Raji (cell line): ENCODE results near the gene GINS2.

ENCODE experiments used
- POLR2A ChIP-seq: IDR thresholded peaks from 2 replicates; pipeline ENCODE4 v1.6.1; 2011; ENCODE audit warnings: low read depth, low read length, control low read depth; ENCODE audit not compliant: insufficient read depth

The GINS2 gene

DNA sequence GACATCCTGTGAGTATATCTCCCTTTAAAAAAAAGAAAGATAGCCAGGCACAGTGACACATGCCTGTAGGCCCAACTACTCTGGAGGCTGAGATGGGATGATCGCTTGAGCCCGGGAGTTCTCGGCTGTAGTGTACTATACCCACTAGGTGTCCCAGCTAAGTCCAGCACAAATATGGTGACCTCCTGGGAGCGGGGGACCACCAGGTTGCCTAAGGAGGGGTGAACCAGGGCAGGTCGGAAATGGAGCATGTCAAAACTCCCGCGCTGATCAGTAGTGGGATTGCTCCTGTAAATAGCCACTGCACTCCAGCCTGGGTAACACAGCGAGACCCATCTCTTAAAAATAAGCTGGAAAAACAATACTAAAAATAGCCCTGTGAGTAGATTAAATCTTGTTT is 29.4 kb downstream of the GINS2 start:
- TF ChIP-seq POLR2A, result no peak

DNA sequence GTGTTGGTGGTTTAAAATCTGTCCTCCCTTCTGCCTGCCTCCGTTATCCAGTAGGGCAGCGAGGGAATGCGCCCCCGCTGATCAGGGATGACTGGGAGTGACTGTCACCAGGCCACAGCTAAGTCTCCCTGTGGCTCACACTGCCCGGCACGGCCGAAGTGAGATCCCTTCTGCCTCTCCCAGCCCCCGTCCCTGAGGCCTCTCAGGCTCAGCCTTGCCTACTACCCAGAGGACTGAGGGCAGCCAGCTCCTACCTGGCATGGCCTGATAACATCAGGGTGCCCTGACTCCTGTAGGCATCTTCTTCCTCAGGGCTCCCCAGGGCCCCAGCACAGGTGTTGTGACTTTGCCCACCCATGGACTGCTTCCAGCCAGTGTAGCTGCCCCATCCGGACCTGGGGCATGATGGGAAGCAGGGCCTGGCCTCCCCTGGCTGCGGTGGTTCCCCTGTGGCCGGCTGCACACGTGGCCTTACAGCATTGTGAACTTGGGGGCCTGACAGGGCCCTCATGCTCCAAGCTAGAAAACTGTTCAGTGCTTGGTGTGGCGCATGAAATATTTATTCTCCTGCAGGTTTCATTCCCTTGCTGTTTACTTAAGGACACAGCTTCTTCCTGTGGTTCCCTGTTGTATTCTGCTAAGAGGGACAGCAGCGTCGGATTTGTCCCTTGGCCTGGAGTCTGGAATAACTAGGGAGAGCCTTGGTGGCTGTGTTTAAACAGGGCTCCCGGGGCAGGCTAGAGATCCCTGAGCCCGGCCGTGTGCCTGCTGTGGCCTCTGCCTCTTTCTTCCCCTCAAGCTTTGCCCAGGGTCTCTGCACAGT is 30.0 kb downstream of the GINS2 start:
- TF ChIP-seq POLR2A, result no peak

DNA sequence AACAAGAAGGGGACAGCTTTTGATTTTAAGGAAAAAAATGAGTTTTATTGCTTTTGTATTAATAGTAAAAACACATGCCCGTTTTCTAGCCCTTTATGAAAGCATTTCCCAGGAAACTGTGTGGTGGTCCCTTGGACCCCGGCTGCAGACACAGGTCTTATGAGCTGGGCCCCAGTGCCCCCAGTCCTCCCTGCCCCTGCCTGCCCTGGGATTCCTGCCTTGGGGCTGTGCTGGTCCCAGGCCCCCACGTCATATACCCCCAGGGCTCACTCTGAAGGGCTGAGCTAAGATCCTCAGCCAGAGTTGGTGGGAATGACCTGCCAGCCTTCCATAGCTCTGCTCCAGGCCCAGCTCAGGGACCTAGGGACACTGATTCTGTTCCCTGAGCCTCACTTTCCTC is 30.8 kb downstream of the GINS2 start:
- no peak for TF ChIP-seq POLR2A

DNA sequence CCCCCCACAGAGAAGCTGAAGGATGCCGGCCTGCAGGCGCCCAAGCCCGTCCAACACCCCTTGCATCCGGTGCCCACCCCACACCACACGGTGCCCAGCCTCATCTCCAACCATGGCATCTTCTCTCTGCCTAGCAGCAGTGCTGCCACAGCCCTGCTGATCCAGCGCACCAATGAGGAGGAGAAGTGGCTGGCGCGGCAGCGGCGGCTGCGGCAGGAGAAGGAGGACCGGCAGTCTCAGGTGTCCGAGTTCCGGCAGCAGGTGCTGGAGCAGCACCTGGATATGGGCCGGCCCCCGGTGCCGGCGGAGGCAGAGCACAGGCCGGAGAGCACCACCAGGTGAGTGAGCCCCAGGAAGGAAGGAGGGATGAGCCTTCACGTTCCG is 31.5 kb downstream of the GINS2 start:
- TF ChIP-seq POLR2A, result no peak

DNA sequence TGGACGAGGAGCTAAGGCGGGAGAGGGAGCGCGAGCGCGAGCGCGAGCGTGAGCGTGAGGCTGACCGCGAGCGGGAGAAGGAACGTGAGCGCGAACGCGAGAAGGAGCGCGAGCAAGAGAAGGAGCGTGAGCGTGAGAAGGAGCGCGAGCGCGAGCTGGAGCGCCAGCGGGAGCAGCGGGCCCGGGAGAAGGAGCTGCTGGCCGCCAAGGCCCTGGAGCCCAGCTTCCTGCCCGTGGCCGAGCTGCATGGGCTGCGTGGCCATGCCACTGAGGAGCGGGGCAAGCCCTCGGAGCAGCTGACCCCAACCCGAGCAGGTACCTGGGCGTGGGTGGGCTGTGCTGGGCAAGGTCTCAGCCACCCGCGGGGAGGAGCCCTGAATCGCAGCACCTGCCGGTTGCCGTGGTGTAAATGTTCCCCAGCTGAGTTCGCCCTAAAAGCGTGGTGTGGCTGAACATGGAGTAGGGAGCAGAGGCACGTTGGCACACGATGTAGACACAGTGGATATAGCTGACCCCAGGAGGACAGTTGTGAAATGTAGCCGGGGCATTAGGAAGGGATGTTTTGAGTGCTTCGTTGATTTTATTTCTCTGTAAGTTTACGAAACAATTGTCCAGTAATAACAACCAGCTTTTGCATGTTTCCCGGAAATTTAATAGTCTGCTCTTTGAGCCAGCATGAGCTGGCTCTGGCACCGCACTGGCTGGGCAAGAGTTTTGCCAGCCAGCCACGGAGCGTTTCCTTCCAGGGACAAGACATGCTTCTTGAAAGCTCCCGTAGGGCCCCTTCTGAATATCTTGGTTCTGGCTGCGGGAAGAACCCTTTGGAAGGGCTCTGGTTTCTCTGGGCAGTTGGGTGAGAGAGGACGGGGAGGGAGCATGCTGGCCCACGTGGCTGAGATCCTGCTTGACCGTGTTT is 32.1 kb downstream of the GINS2 start:
- TF ChIP-seq POLR2A, result no peak

DNA sequence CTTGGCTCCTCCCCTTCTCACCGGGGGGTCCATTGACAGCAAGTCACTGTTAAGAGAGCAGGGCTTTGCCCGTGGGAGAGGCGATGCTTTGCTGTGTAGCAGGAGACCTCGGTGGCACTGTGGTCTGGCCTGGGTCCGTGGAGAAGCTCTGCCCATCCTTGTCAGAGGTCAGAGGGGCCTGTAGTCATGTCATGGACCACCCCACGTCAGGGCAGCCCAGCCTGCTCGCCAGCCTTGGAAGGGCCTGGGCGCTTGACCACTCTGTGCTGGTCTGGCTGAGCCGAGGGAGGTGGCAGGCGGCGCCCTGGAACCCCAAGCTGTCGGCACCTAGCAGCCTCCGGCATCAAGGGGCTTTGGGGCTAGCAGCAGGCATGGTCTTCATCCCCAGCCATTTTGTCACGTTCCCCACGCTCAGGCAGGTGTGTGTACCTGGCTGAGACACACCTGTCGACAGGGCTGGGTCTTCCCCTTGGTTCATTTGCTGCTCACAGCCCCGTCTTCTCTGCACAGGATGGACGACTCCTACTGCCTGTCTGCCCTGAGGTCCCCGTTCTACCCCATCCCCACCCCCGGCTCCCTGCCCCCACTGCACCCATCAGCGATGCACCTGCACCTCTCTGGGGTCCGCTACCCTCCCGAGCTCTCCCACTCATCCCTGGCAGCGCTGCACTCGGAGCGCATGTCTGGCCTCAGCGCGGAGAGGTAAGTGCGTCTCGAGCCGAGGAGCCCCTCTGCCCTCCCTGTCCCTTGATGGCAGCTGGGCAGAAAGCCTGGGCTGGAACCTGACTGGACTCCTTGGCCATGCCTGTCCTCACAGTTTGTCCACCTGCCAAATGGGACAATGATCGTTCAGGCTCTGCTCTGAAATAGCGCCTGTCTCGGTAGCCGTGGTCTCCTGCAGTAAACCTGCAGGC is 33.3 kb downstream of the GINS2 start:
- TF ChIP-seq POLR2A, result no peak

DNA sequence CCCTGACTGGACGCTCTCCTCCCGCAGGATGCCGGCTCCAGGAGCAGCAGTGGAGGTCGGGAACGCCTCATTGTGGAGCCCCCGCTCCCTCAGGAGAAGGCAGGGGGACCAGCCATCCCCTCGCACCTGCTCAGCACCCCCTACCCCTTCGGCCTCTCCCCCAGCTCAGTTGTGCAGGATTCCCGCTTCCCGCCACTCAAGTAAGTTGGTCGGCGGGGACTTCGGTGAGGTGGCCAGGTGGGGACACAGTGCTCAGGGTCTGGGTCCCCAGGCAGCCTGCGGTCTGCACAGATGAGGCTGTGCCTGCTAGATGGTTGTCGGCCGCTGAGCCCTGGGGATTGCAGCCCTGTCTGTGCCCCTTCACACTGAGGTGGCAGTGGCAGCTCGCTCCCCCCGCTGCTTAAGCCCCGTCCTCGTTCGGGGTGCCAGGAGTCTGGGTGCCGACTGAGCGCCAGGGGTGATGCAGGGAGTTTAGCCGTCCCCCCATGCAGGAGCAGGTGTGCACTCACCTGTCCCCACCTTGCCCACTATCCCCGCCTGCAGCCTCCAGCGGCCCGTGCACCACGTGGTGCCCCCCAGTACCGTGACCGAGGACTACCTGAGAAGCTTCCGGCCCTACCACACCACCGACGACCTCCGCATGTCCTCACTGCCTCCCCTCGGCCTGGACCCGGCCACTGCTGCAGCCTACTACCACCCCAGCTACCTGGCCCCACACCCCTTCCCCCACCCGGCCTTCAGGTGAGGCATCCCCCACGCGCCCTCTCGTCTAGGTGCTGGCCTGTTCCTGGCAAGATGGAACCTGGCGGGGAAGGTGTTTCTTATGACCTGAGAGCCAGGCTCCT is 34.3 kb downstream of the GINS2 start:
- TF ChIP-seq POLR2A, result no peak

DNA sequence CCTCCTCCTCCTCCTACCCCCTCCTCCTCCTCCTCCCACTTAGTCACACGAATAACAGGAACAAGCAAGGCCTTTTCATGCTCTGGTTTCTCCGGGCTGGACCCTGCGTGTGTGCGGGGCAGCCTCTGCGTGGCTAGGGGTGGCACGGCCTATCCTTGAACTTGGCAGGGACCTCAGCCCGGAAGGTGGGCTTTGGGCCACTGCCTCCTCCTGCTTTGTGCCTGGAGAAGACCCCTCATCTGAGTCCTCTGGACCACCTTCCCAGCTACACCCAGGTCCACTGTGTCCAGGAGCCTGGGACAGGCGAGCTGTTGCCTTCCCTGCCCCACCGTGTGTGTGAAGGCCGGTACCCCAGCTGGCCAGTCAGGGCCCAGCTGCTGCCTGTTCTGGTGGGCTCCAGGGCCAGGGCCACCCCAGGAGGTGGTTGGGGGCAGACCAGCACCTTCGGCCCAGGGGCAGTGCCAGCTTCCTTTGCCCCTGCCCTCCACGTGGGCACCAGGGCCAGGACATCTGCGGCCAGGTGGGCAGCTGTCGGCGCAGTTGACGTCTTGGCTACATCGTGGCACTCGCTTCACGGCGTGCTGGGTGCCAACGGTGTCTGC is 35.4 kb downstream of the GINS2 start:
- TF ChIP-seq POLR2A, result no peak

DNA sequence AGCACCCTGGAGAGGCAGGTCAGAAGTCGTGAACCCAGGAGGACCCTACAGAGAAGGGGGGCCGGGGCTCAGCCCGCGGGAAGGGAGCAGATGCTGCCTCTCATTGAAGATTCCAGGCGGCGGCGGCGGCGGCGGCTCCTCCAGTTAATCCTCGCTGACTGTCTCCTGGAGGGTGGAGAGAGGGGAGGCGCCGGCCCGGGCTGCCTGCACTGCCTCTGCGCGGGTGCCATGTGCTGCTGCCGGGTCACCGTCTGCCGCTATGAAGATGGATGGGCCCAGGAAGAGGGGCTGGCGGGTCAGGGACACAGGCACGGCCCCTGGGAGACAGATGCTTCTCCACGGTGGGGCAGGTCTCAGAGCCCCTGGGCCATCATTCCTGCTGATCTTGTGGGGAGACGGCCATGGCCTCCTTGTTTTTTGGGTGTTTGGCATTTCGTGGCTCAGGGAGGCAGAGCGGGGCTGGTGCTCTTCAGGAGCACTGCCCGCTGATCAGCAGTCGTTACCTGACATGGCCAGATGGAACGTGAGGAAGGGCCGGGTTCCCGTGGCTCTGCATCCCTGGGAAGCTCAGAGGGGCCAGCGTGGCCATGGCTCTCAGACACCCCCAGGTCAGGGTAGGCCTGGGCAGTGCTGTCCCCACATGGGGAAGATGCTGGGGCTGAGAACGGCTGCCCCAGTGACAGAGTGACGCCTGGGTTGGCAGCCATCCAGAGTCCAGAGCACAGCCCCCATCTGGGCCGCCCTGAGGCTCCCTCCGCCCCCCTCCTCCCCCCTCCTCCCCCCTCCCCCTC is 36.1 kb downstream of the GINS2 start:
- no peak for TF ChIP-seq POLR2A

DNA sequence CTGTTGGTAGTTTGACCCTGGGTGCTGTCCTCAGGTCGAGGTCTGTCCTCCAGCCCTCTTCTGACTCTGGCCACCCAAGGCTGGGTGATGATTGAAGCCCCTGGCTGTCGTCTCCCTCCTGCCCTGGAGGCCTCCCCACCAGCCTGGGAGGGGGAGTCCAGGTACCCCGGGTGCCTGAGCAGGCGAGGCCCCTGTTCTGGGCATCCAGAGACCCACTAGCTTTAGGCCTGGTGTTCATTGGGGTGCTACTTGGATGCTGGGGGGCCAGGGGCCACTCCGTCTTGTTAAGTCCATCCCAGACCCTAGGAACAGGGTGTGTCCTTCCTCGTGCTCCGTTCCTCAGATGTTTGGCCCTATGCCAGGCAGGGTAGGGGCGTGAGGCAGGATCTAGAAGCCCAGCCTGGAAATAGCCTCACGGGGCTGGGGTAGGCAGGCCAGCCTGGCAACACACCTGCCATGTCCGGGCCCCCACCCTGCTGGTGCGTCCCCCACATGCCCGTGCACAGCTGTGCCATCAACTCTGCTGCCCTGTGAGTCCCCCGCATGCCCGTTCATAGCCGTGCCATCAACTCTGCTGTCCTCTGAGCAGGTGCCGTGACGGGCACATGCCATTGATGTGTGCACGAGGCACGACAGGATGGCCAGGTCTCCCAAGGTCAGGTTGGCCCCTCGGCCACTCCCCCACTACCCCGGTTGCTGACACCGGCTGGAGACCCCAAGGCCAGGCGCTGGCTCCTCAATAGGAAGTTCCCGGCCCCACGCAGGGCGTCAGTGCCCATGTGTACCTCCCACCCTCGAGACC is 36.9 kb downstream of the GINS2 start:
- no peak for TF ChIP-seq POLR2A

DNA sequence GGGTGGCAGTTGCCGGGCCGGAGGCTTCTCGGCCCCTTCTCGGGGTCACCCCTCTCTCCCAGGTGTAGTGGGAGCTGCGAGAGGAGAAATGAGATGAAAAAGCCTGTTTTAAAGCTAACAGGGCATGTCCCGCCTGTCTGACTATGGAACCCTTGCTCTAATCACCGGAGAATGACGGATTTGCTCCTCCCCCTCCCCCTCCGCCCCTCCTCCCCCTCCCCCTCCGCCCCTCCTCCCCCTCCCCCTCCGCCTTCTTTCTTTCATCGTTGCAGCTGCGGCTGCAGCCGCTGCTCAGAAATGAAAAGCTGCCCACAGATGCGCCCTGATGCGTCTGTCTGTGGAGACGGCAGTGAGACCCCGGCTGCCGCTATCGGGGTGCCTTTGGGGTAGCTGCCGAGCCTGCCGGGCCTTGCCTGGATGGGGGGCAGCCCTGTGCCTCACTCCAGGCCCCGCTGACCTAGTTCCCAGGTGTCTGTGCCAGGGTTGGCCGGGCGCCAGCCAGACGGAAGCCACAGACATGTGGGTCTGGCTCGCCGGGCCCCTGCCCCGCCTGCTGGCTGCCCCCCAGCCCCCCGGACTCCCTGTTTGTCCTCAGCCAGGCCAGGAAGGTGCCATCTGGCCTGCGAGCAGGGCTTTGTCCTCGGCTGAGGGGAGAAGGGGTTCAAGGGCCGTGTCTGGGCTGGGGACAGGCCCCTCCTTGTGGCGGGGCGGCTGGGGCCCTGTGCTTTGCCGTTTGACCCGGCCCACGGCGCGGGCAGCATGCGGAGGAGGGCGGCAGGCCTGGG is 37.7 kb downstream of the GINS2 start:
- TF ChIP-seq POLR2A, result no peak
